HG03175 (cell line): ENCODE measurements around the gene FSIP1.
A peak's percentile ranks its signal among the peaks of the same experiment; 100 is the strongest.
"Not testable (repeated sequence)": the region's sequence is repeated elsewhere in the genome, so short reads cannot be mapped to it uniquely, and the experiment has no call there.

ENCODE experiments used
- ATAC-seq: cut with Tn5 transposase; IDR thresholded peaks from one replicate; pipeline ENCODE4 v1.9.1; 2021; ENCODE audit warnings: mild to moderate bottlenecking, moderate library complexity; ENCODE audit not compliant: unreplicated experiment

FSIP1 gene

GRCh38 chr15:39782441-39783138, at the start of gene FSIP1:
FSIP1 (minus strand) TSS chr15:39782841; CDS start chr15:39776524, 6,317 bp downstream.
- ATAC-seq: peak; percentile 98

- no peak for ATAC-seq
Observed at GRCh38 chr15:39830166-39830565, 47.5 kb upstream of the FSIP1 start.

- no peak for ATAC-seq
Observed at GRCh38 chr15:39828374-39828931, 45.8 kb upstream of the FSIP1 start.

GRCh38 chr15:39826975-39827374, 44.3 kb upstream of the FSIP1 start:
- ATAC-seq: no peak

GRCh38 chr15:39823634-39824033, 41.0 kb upstream of the FSIP1 start:
- ATAC-seq: no peak

- no peak for ATAC-seq
Observed at GRCh38 chr15:39820050-39820602, 37.5 kb upstream of the FSIP1 start.

GRCh38 chr15:39819533-39819932, 36.9 kb upstream of the FSIP1 start:
- no peak for ATAC-seq

GRCh38 chr15:39817892-39818291, 35.3 kb upstream of the FSIP1 start:
- ATAC-seq: no peak

GRCh38 chr15:39814489-39814888, 31.8 kb upstream of the FSIP1 start:
- no peak for ATAC-seq

GRCh38 chr15:39812651-39813050, 30.0 kb upstream of the FSIP1 start:
- ATAC-seq: not testable (repeated sequence)

- no peak for ATAC-seq
Observed at GRCh38 chr15:39808909-39809308, 26.3 kb upstream of the FSIP1 start.

GRCh38 chr15:39807791-39808190, 25.1 kb upstream of the FSIP1 start:
- ATAC-seq: no peak

- peak; percentile 42 for ATAC-seq
Observed at GRCh38 chr15:39804026-39804425, 21.4 kb upstream of the FSIP1 start.

GRCh38 chr15:39803016-39803415, 20.4 kb upstream of the FSIP1 start:
- no peak for ATAC-seq

- ATAC-seq: peak; percentile 73
Observed at GRCh38 chr15:39801641-39802309, 19.1 kb upstream of the FSIP1 start.

- ATAC-seq: no peak
Observed at GRCh38 chr15:39799552-39800011, 16.9 kb upstream of the FSIP1 start.

GRCh38 chr15:39798382-39798781, 15.7 kb upstream of the FSIP1 start:
- ATAC-seq: no peak

- no peak for ATAC-seq
Observed at GRCh38 chr15:39797407-39797806, 14.8 kb upstream of the FSIP1 start.

GRCh38 chr15:39796601-39797000, 14.0 kb upstream of the FSIP1 start:
- no peak for ATAC-seq

GRCh38 chr15:39795486-39795885, 12.8 kb upstream of the FSIP1 start:
- ATAC-seq: no peak

- ATAC-seq: no peak
Observed at GRCh38 chr15:39794954-39795353, 12.3 kb upstream of the FSIP1 start.

GRCh38 chr15:39793923-39794322, 11.3 kb upstream of the FSIP1 start:
- no peak for ATAC-seq
